Mesenchymal stem cell (in vitro differentiated cells and primary cell): ENCODE results near the gene DYSF.

Source experiments
- DNase-seq: peaks from one replicate; pipeline ENCODE4 v3.0.0-alpha.2; 2013
- H2AFZ ChIP-seq: one replicate; pipeline ENCODE4 v1.6.1; 2013; ENCODE audit warnings: low read depth, mild to moderate bottlenecking, control low read depth, inconsistent platforms, low read length, moderate library complexity
- H2AK5ac ChIP-seq: 2 replicates; pipeline ENCODE4 v1.6.1; 2013; ENCODE audit warnings: low read length, moderate library complexity, mild to moderate bottlenecking, inconsistent platforms; ENCODE audit not compliant: severe bottlenecking
- H2BK120ac ChIP-seq: one replicate; pipeline ENCODE4 v1.6.1; 2013; ENCODE audit warnings: low read depth, mild to moderate bottlenecking, inconsistent platforms, low read length, moderate library complexity
- H2BK12ac ChIP-seq, 2 experiments: one replicate each; pipeline ENCODE4 v1.6.1; 2013; ENCODE audit warnings: inconsistent platforms in 2 of 2, low read length in 2 of 2, mild to moderate bottlenecking in 2 of 2, moderate library complexity in 2 of 2, control low read depth in 1 of 2
- H2BK15ac ChIP-seq: one replicate; pipeline ENCODE4 v1.6.1; 2013; ENCODE audit warnings: mild to moderate bottlenecking, low read depth, inconsistent platforms; ENCODE audit not compliant: poor library complexity, severe bottlenecking
- H2BK5ac ChIP-seq: 2 replicates; pipeline ENCODE4 v1.6.1; 2013; ENCODE audit warnings: low read depth, mild to moderate bottlenecking, low read length, control low read depth, inconsistent platforms; ENCODE audit not compliant: poor library complexity, severe bottlenecking
- H3K14ac ChIP-seq, 2 experiments: one replicate each; pipeline ENCODE4 v1.6.1; 2013; ENCODE audit warnings: inconsistent platforms in 2 of 2, low read length in 2 of 2, control low read depth in 1 of 2, mild to moderate bottlenecking in 1 of 2, moderate library complexity in 1 of 2
- H3K18ac ChIP-seq, 2 experiments: one replicate each; pipeline ENCODE4 v1.6.1; 2013; ENCODE audit warnings: inconsistent platforms in 2 of 2, low read length in 2 of 2, control low read depth in 1 of 2, low read depth in 1 of 2, mild to moderate bottlenecking in 1 of 2
- H3K23ac ChIP-seq, 2 experiments: one replicate each; pipeline ENCODE4 v1.6.1; 2013; ENCODE audit warnings: inconsistent platforms in 2 of 2, low read length in 2 of 2, mild to moderate bottlenecking in 2 of 2, moderate library complexity in 2 of 2, control low read depth in 1 of 2
- H3K27ac ChIP-seq: 2 replicates; pipeline ENCODE4 v1.5.1; 2013; ENCODE audit warnings: mild to moderate bottlenecking, moderate library complexity, low read length, control low read depth, inconsistent platforms; ENCODE audit not compliant: poor library complexity, severe bottlenecking
- H3K27me3 ChIP-seq, 2 experiments: 2 replicates each; pipeline versions ENCODE4 v1.6.1 to v1.7.0; 2013; ENCODE audit warnings: low read length in 2 of 2, mild to moderate bottlenecking in 2 of 2, moderate library complexity in 2 of 2, control low read depth in 1 of 2, inconsistent platforms in 1 of 2; ENCODE audit not compliant: control insufficient read depth in 1 of 2, insufficient read depth in 1 of 2
- H3K36me3 ChIP-seq, 2 experiments: 2 replicates each; pipeline versions ENCODE4 v1.6.1 to v1.7.0; 2013; ENCODE audit warnings: low read length in 2 of 2, control low read depth in 1 of 2, inconsistent platforms in 1 of 2, low read depth in 1 of 2, mild to moderate bottlenecking in 1 of 2; ENCODE audit not compliant: insufficient read depth in 2 of 2, control insufficient read depth in 1 of 2
- H3K4ac ChIP-seq, 2 experiments: one replicate each; pipeline ENCODE4 v1.6.1; 2013; ENCODE audit warnings: inconsistent platforms in 2 of 2, low read length in 2 of 2, mild to moderate bottlenecking in 2 of 2, moderate library complexity in 2 of 2, control low read depth in 1 of 2, low read depth in 1 of 2
- H3K4me1 ChIP-seq: 2 replicates; pipeline ENCODE4 v1.6.1; 2013; ENCODE audit warnings: low read depth, low read length, control low read depth; ENCODE audit not compliant: control insufficient read depth, insufficient read depth
- H3K4me2 ChIP-seq: 2 replicates; pipeline ENCODE4 v1.6.1; 2013; ENCODE audit warnings: low read length, mild to moderate bottlenecking, inconsistent platforms; ENCODE audit not compliant: poor library complexity, severe bottlenecking
- H3K4me3 ChIP-seq, 2 experiments: 2 replicates each; pipeline versions ENCODE4 v1.5.1 to v1.7.0; 2013; ENCODE audit warnings: low read length in 2 of 2, mild to moderate bottlenecking in 2 of 2, control low read depth in 1 of 2, low read depth in 1 of 2; ENCODE audit not compliant: insufficient read depth in 1 of 2
- H3K79me1 ChIP-seq: replicated peaks from 2 replicates; pipeline ENCODE4 v1.6.1; 2013; ENCODE audit warnings: mild to moderate bottlenecking, control low read depth, low read length, inconsistent platforms; ENCODE audit not compliant: poor library complexity, severe bottlenecking
- H3K9ac ChIP-seq: 2 replicates; pipeline ENCODE4 v1.7.0; 2013; ENCODE audit warnings: mild to moderate bottlenecking, low read length, moderate library complexity
- H3K9me3 ChIP-seq: 2 replicates; pipeline ENCODE4 v1.7.0; 2013; ENCODE audit warnings: mild to moderate bottlenecking, low read length; ENCODE audit not compliant: control insufficient read depth
- H4K8ac ChIP-seq: one replicate; pipeline ENCODE4 v1.6.1; 2013; ENCODE audit warnings: inconsistent platforms, mild to moderate bottlenecking, low read length, moderate library complexity
- H4K91ac ChIP-seq: one replicate; pipeline ENCODE4 v1.6.1; 2013; ENCODE audit warnings: mild to moderate bottlenecking, low read length, inconsistent platforms
- WGBS: methylation state at CpG from one replicate; pipeline ENCODE4 v1.1.7; 2013; ENCODE audit warnings: mixed read lengths; 5-methylcytosine and 5-hydroxymethylcytosine counted together

Gene DYSF

DNA sequence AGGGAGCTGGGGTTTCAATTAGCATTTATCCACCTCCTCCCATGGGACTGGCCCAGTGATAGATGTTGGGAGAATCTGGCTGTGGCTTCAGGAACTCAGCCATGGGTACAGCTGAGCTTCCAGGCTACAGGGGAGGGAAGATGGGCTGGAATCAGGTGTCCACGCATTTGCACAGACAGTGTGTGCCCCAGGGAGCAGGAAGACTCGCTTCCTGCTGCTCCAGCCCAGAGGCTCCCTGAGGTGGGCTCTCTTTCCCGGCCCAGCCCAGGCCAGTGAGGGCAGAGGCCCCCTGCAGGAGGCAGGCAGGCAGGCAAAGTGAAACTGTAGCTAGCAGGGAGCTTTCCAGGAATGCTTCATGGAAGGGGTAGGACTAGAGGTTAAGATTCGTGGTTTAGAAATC, 28.7 kb downstream of the DYSF start:
- no peak for DNase-seq
- H2BK15ac ChIP-seq = no peak overlapping the region
- no peak overlapping the region for H3K9ac ChIP-seq
- H2AK5ac ChIP-seq = peak overlapping the region; percentile 38
- H3K9me3 ChIP-seq = no peaks in the 10 kb centered on the region
- H3K18ac ChIP-seq = no peak overlapping the region
- H2BK5ac ChIP-seq = no peak overlapping the region
- peaks cover 30% of the 10 kb centered on the region for H3K4me1 ChIP-seq
- no peak overlapping the region for H3K4ac ChIP-seq
- no peak overlapping the region for H2BK12ac ChIP-seq
- peaks cover 0 to 49% of the 10 kb centered on the region in 2 experiments for H3K36me3 ChIP-seq
- no peak overlapping the region for H3K4me3 ChIP-seq
- H3K4me2 ChIP-seq = no peak overlapping the region
- no peak overlapping the region for H4K91ac ChIP-seq
- H2AFZ ChIP-seq = no peak overlapping the region
- peaks cover 30% of the 10 kb centered on the region for H3K79me1 ChIP-seq
- peak overlapping the region; percentile 20 for H3K27ac ChIP-seq
- H3K23ac ChIP-seq = no peak overlapping the region
- no peak overlapping the region for H4K8ac ChIP-seq
- no peak overlapping the region for H3K14ac ChIP-seq
- peaks cover 0 to 65% of the 10 kb centered on the region in 2 experiments for H3K27me3 ChIP-seq
- H2BK120ac ChIP-seq = no peak overlapping the region
- WGBS = 47% methylated on average over 4 of the region's 4 CpGs

DNA sequence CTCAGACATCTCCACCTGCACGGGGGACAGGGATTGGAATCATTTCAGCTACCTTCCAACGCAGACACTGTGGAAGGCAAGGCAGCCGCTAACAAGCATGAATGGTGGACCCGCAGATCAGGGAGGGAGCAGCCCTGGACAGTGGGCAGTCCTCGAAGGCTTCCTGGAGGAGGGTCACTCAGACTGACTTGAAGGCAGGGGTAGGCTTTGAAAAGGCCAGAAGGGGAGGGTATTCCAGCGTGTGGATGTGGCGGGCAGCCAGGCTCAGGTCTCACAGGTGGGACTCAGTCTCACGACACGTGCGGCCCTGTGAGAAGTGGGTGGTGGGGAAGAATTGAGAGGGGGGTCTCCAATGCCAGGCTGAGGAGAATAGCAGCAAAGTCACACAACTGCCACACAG, 29.9 kb downstream of the DYSF start:
- H3K79me1 ChIP-seq = peaks cover 30% of the 10 kb centered on the region
- H2AK5ac ChIP-seq = peak overlapping the region; percentile 8
- no peak overlapping the region for H2BK12ac ChIP-seq
- no peak overlapping the region for H4K91ac ChIP-seq
- H3K9ac ChIP-seq = no peak overlapping the region
- H3K4me3 ChIP-seq = no peak overlapping the region
- no peak overlapping the region for H4K8ac ChIP-seq
- no peak overlapping the region for H2BK15ac ChIP-seq
- peaks cover 0 to 52% of the 10 kb centered on the region in 2 experiments for H3K36me3 ChIP-seq
- H3K4me1 ChIP-seq = peaks cover 31% of the 10 kb centered on the region
- H3K27me3 ChIP-seq = peaks cover 0 to 65% of the 10 kb centered on the region in 2 experiments
- DNase-seq = no peak
- H3K4ac ChIP-seq = no peak overlapping the region
- no peak overlapping the region for H3K27ac ChIP-seq
- H3K9me3 ChIP-seq = no peaks in the 10 kb centered on the region
- no peak overlapping the region for H2BK5ac ChIP-seq
- H3K14ac ChIP-seq = no peak overlapping the region
- no peak overlapping the region for H2BK120ac ChIP-seq
- no peak overlapping the region for H3K4me2 ChIP-seq
- no peak overlapping the region for H2AFZ ChIP-seq
- H3K23ac ChIP-seq = no peak overlapping the region
- 85% methylated on average over 10 of the region's 10 CpGs for WGBS
- H3K18ac ChIP-seq = no peak overlapping the region

DNA sequence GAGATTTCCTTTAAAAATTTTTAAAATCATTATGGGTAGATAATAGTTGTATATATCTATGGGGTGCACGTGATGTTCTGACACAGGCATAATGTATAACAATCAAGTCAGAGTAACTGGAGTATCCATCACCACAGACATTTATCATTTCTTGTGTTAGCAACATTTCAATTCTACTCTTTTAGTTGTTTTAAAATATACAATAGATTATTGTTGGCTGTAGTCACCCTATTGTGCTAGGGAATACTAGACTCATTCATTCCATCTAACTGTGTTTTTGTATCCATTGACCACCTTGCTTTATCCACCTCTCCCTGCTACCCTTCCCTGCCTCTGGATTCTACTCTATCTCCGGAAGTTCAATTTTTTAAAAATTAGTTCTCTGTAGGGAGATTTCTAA, 31.0 kb downstream of the DYSF start:
- peaks cover 0 to 71% of the 10 kb centered on the region in 2 experiments for H3K27me3 ChIP-seq

DNA sequence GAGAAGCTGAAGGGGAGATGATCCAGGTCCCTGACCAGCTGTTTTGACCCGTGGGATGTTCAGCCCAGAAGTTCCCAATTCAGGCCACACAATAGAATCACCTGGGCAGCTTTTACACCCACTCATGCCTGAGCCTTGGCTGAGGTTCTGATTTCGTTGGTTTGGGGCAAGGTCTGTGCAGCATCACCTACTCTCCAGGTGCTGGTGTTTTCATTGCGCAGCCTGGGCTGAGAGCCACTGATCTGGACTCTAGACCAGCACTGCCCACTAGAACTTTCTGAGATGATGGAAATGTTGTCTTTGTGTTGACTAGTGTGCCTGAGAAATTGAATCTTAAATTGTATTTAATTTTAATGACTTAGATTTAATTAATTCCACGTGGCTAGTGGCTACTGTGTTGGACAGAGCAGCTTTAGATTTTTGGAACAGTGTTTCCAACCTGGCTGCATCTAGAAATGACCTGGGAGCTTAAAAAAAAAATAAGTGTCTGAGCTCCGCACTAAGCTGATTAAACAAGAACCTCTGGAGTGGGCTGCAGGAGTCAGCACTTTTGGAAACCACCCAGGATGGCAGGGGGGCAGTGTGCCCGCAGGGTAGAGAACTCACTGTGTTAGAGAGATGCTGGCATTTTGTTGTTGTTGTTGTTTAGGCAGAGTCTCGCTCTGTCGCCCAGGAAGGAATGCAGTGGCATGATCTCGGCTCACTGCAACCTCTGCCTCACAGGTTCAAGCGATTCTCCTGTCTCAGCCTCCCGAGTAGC, 33.7 kb downstream of the DYSF start:
- no peak overlapping the region for H2BK120ac ChIP-seq
- no peak overlapping the region for H2BK15ac ChIP-seq
- H4K8ac ChIP-seq = no peak overlapping the region
- H3K4me2 ChIP-seq = no peak overlapping the region
- DNase-seq = no peak
- H3K4me3 ChIP-seq = no peak overlapping the region
- H3K36me3 ChIP-seq = peaks cover 0 to 51% of the 10 kb centered on the region in 2 experiments
- WGBS = 88% methylated on average over 10 of the region's 11 CpGs
- peaks cover 24% of the 10 kb centered on the region for H3K79me1 ChIP-seq
- H3K9me3 ChIP-seq = no peaks in the 10 kb centered on the region
- no peak overlapping the region for H3K27ac ChIP-seq
- H4K91ac ChIP-seq = no peak overlapping the region
- H2AK5ac ChIP-seq = peak overlapping the region; percentile 20
- H3K4me1 ChIP-seq = peaks cover 24% of the 10 kb centered on the region
- H3K27me3 ChIP-seq = peaks cover 0 to 58% of the 10 kb centered on the region in 2 experiments
- no peak overlapping the region for H2BK5ac ChIP-seq
- no peak overlapping the region for H3K23ac ChIP-seq
- H3K4ac ChIP-seq = no peak overlapping the region
- no peak overlapping the region for H3K18ac ChIP-seq
- H2AFZ ChIP-seq = no peak overlapping the region
- no peak overlapping the region for H3K14ac ChIP-seq
- no peak overlapping the region for H2BK12ac ChIP-seq
- no peak overlapping the region for H3K9ac ChIP-seq

More for the DNA sequence above, 31.0 kb downstream of the DYSF start:
- no CpG with 5 or more reads among the region's 2 CpGs for WGBS
- Histone ChIP-seq H2AFZ (no peak overlapping the region), H2BK120ac (no peak overlapping the region), H3K4me2 (no peak overlapping the region), H3K79me1 (peaks cover 29% of the 10 kb centered on the region), H3K18ac (no peak overlapping the region), H3K4me3 (no peak overlapping the region), H2BK5ac (no peak overlapping the region), H3K9me3 (no peaks in the 10 kb centered on the region), H3K4me1 (peaks cover 29% of the 10 kb centered on the region), H2BK15ac (no peak overlapping the region), H3K36me3 (peaks cover 0 to 59% of the 10 kb centered on the region in 2 experiments), H3K4ac (no peak overlapping the region), H2AK5ac (no peak overlapping the region), H3K14ac (no peak overlapping the region), H4K8ac (no peak overlapping the region), H3K27ac (no peak overlapping the region), H3K9ac (no peak overlapping the region), H4K91ac (no peak overlapping the region), H2BK12ac (no peak overlapping the region), H3K23ac (no peak overlapping the region)
- no peak for DNase-seq
